GM12874 (cell line): Measurements from ENCODE around the gene CHCHD3.

Experiments
- TF ChIP-seq, protein P1 (sequence below): IDR thresholded peaks from 2 replicates; pipeline ENCODE4 v1.5.1; 2011; ENCODE audit warnings: low read depth, mild to moderate bottlenecking, control low read depth, low read length, moderate library complexity; ENCODE audit not compliant: insufficient read depth

CHCHD3 gene

DNA sequence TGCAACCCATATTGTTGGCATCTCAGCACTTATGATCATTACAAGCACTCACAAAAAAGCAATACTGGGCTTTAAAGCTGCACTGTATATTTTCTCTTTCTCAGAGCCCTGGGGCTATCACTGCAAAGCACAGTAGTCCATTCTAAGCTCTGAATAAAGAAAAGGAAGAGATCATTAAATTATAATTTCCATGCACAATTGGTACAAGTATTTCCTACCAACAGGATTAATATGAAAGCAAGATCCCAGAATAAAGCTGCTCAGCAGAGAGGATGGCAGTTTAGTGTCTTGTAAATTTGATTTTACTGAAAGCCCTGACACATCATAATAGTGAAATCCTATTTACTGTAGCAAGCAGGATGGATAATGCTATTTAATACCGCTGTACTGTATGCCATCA lies 205.3 kb downstream of the CHCHD3 start:
- TF ChIP-seq, protein P1, sequence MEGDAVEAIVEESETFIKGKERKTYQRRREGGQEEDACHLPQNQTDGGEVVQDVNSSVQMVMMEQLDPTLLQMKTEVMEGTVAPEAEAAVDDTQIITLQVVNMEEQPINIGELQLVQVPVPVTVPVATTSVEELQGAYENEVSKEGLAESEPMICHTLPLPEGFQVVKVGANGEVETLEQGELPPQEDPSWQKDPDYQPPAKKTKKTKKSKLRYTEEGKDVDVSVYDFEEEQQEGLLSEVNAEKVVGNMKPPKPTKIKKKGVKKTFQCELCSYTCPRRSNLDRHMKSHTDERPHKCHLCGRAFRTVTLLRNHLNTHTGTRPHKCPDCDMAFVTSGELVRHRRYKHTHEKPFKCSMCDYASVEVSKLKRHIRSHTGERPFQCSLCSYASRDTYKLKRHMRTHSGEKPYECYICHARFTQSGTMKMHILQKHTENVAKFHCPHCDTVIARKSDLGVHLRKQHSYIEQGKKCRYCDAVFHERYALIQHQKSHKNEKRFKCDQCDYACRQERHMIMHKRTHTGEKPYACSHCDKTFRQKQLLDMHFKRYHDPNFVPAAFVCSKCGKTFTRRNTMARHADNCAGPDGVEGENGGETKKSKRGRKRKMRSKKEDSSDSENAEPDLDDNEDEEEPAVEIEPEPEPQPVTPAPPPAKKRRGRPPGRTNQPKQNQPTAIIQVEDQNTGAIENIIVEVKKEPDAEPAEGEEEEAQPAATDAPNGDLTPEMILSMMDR, result no peak

DNA sequence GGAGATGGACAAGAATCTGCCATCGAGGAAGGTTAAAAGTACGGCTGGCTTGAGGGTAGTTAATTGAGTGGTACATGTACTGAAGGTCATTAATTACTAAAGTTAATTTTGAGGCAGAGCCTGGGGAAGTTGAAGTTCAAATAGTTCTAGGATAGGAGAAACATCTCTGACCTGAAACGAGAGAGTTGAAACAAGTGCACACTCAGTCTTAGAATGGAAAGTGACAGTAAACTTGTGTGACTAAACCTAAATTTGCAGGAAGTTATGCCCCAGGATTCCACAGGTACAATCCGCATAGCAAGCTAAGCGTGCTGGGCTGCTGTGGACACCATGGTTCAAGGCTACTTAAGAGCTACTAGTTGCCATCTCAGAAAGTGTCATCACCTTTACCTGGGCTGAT lies 209.9 kb downstream of the CHCHD3 start:
- TF ChIP-seq, protein P1, result no peak

- TF ChIP-seq, protein P1, result no peak
Measured at GRCh38 chr7:132871419-132871818, 210.5 kb downstream of the CHCHD3 start.

- TF ChIP-seq, protein P1, result no peak
Measured at GRCh38 chr7:132869166-132869861, 212.6 kb downstream of the CHCHD3 start.

DNA sequence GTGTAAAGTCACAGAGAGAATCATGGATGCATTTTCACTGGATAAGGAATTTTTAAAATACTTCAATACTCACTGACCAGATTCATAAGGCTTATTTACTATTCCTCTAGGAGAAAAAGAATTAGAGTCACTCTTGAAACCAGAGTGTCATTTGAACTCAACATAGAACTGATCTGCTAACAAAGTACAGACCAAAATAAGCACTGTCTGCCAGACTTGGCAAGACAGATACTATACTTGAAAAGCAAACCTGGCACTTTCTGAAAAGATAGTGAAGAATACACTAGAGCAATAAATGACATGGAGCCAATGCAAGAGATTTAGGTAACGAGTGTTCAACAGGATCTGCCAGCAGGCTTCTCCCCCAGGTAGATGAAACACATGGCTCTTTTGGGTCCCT lies 215.3 kb downstream of the CHCHD3 start:
- TF ChIP-seq, protein P1, result no peak

- TF ChIP-seq, protein P1, result no peak
Measured at GRCh38 chr7:132866144-132866531, 215.8 kb downstream of the CHCHD3 start.

- TF ChIP-seq, protein P1, result no peak
Measured at GRCh38 chr7:132865366-132866143, 216.3 kb downstream of the CHCHD3 start.
